BJ (cell line): ENCODE results near the gene SLIT2. TPM values are rescaled to one million over a fixed set of nuclear protein-coding genes. Genes with fewer than 3 reads are reported as not detected.

Experiments used
- CTCF ChIA-PET: fragments of 350-600 bp; formaldehyde crosslinking; extraction: SDS; loops from one replicate; lab custom pipeline; 2021; ENCODE audit warnings: antibody characterized with exemption, inconsistent platforms; lab: Yijun Ruan, JAX
- POLR2A ChIA-PET: fragments of 300-600 bp; sonication (Branson Sonifier 250); formaldehyde crosslinking; extraction: SDS; loops from one replicate; lab custom pipeline; 2021; ENCODE audit warnings: antibody characterized with exemption; lab: Charles Lee
- DNase-seq: peaks from one replicate; pipeline ENCODE4 v3.0.0-alpha.2; 2011; ENCODE audit warnings: low read depth
- H3K27me3 ChIP-seq: 2 replicates; pipeline ENCODE4 v1.6.0; 2011; ENCODE audit warnings: low read length; ENCODE audit not compliant: control insufficient read depth, insufficient read depth
- H3K36me3 ChIP-seq: 2 replicates; pipeline ENCODE4 v1.5.1; 2011; ENCODE audit warnings: low read length; ENCODE audit not compliant: control insufficient read depth, insufficient read depth
- H3K4me3 ChIP-seq: 2 replicates; pipeline ENCODE4 v1.5.1; 2011; ENCODE audit warnings: low read depth, mild to moderate bottlenecking, control low read depth, low read length
- CTCF ChIP-seq: IDR thresholded peaks from 2 replicates; pipeline ENCODE4 v1.5.1; 2011; ENCODE audit warnings: low read depth, mild to moderate bottlenecking, control low read depth, inconsistent platforms, low read length, moderate library complexity; ENCODE audit not compliant: insufficient read depth
- polyA plus RNA-seq: library from polyadenylated mRNA; depleted of rRNA; stranded (reverse); fragments of >200 nt; gene quantifications from 2 replicates; pipeline ENCODE4 v1.2.3, GENCODE V29; 2011

The SLIT2 gene
- polyA plus RNA-seq, 1 experiment: 33.2 TPM

- ChIA-PET POLR2A (interaction anchor here (0.7 kb wide), 1 partner anchor 35 kb away, joined by 3 read pairs; no protein-coding TSS in a partner anchor), CTCF (no interaction called here)
- no peak for DNase-seq
- no peak for TF ChIP-seq CTCF
- H3K4me3 ChIP-seq: no peak overlapping the region
- no peaks in the 10 kb centered on the region for H3K27me3 ChIP-seq
- H3K36me3 ChIP-seq: no peaks in the 10 kb centered on the region
Observed at GRCh38 chr4:20297261-20297660, 45.6 kb downstream of the SLIT2 start.

GRCh38 chr4:20297783-20298182 is 46.1 kb downstream of the SLIT2 start:
- TF ChIP-seq CTCF: no peak
- H3K27me3 ChIP-seq: no peaks in the 10 kb centered on the region
- ChIA-PET CTCF (no interaction called here), POLR2A (no interaction called here)
- no peak overlapping the region for H3K4me3 ChIP-seq
- H3K36me3 ChIP-seq: no peaks in the 10 kb centered on the region
- DNase-seq: no peak

GRCh38 chr4:20298455-20298854 is 46.8 kb downstream of the SLIT2 start:
- no peak for TF ChIP-seq CTCF
- no peaks in the 10 kb centered on the region for H3K36me3 ChIP-seq
- ChIA-PET POLR2A (no interaction called here), CTCF (no interaction called here)
- no peak overlapping the region for H3K4me3 ChIP-seq
- no peak for DNase-seq
- no peaks in the 10 kb centered on the region for H3K27me3 ChIP-seq

- CTCF ChIA-PET: no interaction called here
- TF ChIP-seq CTCF: no peak
Observed at GRCh38 chr4:20298986-20299385, 47.3 kb downstream of the SLIT2 start.

GRCh38 chr4:20299515-20299914 is 47.8 kb downstream of the SLIT2 start:
- H3K4me3 ChIP-seq: no peak overlapping the region
- 0 out of 2 replicates have a peak, but pooled peaks cover 1% of the 10 kb centered on the region for H3K36me3 ChIP-seq
- H3K27me3 ChIP-seq: no peaks in the 10 kb centered on the region
- ChIA-PET CTCF (no interaction called here), POLR2A (no interaction called here)
- no peak for DNase-seq
- TF ChIP-seq CTCF: 0 out of 2 replicates have a peak, but pooled peaks have one; percentile 23

More at GRCh38 chr4:20298986-20299385, 47.3 kb downstream of the SLIT2 start:
- H3K4me3 ChIP-seq: no peak overlapping the region
- no peaks in the 10 kb centered on the region for H3K36me3 ChIP-seq
- DNase-seq: no peak
- POLR2A ChIA-PET: no interaction called here
- no peaks in the 10 kb centered on the region for H3K27me3 ChIP-seq
